A549 (cell line): ENCODE results near the gene CCDC187. TPM values are rescaled to one million over a fixed set of nuclear protein-coding genes. Genes with fewer than 3 reads are reported as not detected.

Source experiments
- ATAC-seq, 2 experiments: fragments of 200-7000 bp in 1 of 2; fragments of >200 bp in 1 of 2; cut with Nextera tagmentation in 1 of 2; cut with Tn5 transposase in 1 of 2; 3 replicates each; pipeline versions ENCODE4 v1.8.0 to v1.9.1; 2018 to 2020; ENCODE audit warnings: mild to moderate bottlenecking in 1 of 2, moderate library complexity in 1 of 2
- CTCF ChIA-PET: fragments of 300-600 bp; sonication (Branson Sonifier 250); formaldehyde crosslinking; extraction: SDS; loops from one replicate; lab custom pipeline; 2021; ENCODE audit warnings: antibody characterized with exemption, inconsistent platforms; lab: Yijun Ruan, JAX
- POLR2A ChIA-PET: fragments of 350-600 bp; formaldehyde crosslinking; extraction: SDS; loops from one replicate; lab custom pipeline; 2021; ENCODE audit warnings: antibody characterized with exemption, inconsistent platforms; lab: Yijun Ruan, JAX
- DNase-seq, 2 experiments: peaks; one replicate each; pipeline versions ENCODE4 v3.0.0 to v3.0.0-alpha.2; 2011 to 2016; ENCODE audit warnings: low read depth in 1 of 2, low spot score in 1 of 2
- FAIRE-seq: peaks from 2 replicates; lab custom pipeline; 2011; peaks lifted over from hg19 to GRCh38; lab: Jason Lieb, UNC
- H3K27ac ChIP-seq, 2 experiments: fragments of >200 bp; sonication (Bioruptor Twin); formaldehyde crosslinking; 3 replicates each; pipeline ENCODE4 v1.5.1; 2016 to 2017
- H3K4me1 ChIP-seq: fragments of >200 bp; sonication (Bioruptor Twin); formaldehyde crosslinking; 3 replicates; pipeline ENCODE4 v1.6.1; 2016
- H3K4me2 ChIP-seq: fragments of >200 bp; sonication (Bioruptor Twin); formaldehyde crosslinking; 3 replicates; pipeline ENCODE4 v1.6.1; 2016
- H3K4me3 ChIP-seq: fragments of >200 bp; sonication (Bioruptor Twin); formaldehyde crosslinking; 3 replicates; pipeline ENCODE4 v1.5.1; 2016
- H3K9me3 ChIP-seq: fragments of >200 bp; sonication (Bioruptor Twin); formaldehyde crosslinking; 3 replicates; pipeline ENCODE4 v1.6.1; 2016
- ATOH8 ChIP-seq: fragments of 250-450 bp; sonication (Bioruptor Pico); IDR thresholded peaks from 2 replicates; pipeline ENCODE4 v1.5.0; 2020; ENCODE audit warnings: low read depth, mild to moderate bottlenecking, moderate library complexity
- BCL3 ChIP-seq: fragments of >200 bp; sonication (Bioruptor Twin); formaldehyde crosslinking; IDR thresholded peaks from 3 replicates; pipeline ENCODE4 v1.6.1; 2016
- BHLHE40 ChIP-seq: IDR thresholded peaks from 2 replicates; pipeline ENCODE4 v1.6.1; 2012; ENCODE audit warnings: low read depth, low read length, inconsistent platforms
- CBX2 ChIP-seq: fragments of 200-600 bp; sonication (generic); IDR thresholded peaks from 2 replicates; pipeline ENCODE4 v1.6.1; 2016; ENCODE audit warnings: low read depth, mild to moderate bottlenecking, borderline replicate concordance
- CBX8 ChIP-seq: fragments of 200-600 bp; sonication (generic); IDR thresholded peaks from 2 replicates; pipeline ENCODE4 v1.6.1; 2016
- CHD4 ChIP-seq: fragments of 200-600 bp; sonication (generic); IDR thresholded peaks from 2 replicates; pipeline ENCODE4 v1.6.1; 2016; ENCODE audit warnings: antibody characterized with exemption, mild to moderate bottlenecking, borderline replicate concordance
- CTCF ChIP-seq: fragments of >200 bp; sonication (Bioruptor Twin); formaldehyde crosslinking; IDR thresholded peaks from 3 replicates; pipeline ENCODE4 v1.5.1; 2016
- E2F6 ChIP-seq: IDR thresholded peaks from 2 replicates; pipeline ENCODE4 v1.6.1; 2012; ENCODE audit warnings: low read depth, borderline replicate concordance
- FOSB ChIP-seq: fragments of 250-450 bp; sonication (Bioruptor Pico); IDR thresholded peaks from 2 replicates; pipeline ENCODE4 v1.5.0; 2020; ENCODE audit warnings: mild to moderate bottlenecking, moderate library complexity
- FOXS1 ChIP-seq: fragments of 250-450 bp; sonication (Bioruptor Pico); IDR thresholded peaks from 2 replicates; pipeline ENCODE4 v1.5.0; 2020; ENCODE audit warnings: mild to moderate bottlenecking, moderate library complexity
- HEYL ChIP-seq: fragments of 250-450 bp; sonication (Bioruptor Pico); IDR thresholded peaks from 2 replicates; pipeline ENCODE4 v1.8.0; 2021; ENCODE audit warnings: mild to moderate bottlenecking, moderate library complexity
- HOXB13 ChIP-seq: fragments of 250-450 bp; sonication (Bioruptor Pico); IDR thresholded peaks from 2 replicates; pipeline ENCODE4 v1.5.0; 2020; ENCODE audit warnings: low read depth, mild to moderate bottlenecking, moderate library complexity
- MAFK ChIP-seq: fragments of 450-650 bp; IDR thresholded peaks from 2 replicates; pipeline ENCODE4 v1.6.1; 2014; ENCODE audit not compliant: partially characterized antibody
- NFE2L2 ChIP-seq: fragments of 150-350 bp; conservative IDR thresholded peaks from 2 replicates; pipeline ENCODE4 v1.6.1; 2014; ENCODE audit warnings: low read length
- NR3C1 ChIP-seq: fragments of >200 bp; sonication (Bioruptor Twin); formaldehyde crosslinking; IDR thresholded peaks from 3 replicates; pipeline ENCODE4 v1.6.1; 2017
- POLR2A ChIP-seq: IDR thresholded peaks from 2 replicates; pipeline ENCODE4 v1.6.1; 2012; ENCODE audit warnings: mild to moderate bottlenecking, low read length
- RAD21 ChIP-seq, 2 experiments: fragments of >200 bp in 1 of 2; sonication (Bioruptor Twin) in 1 of 2; formaldehyde crosslinking in 1 of 2; IDR thresholded peaks in 1 of 2; conservative IDR thresholded peaks in 1 of 2; 2 replicates in 1 of 2; 3 replicates in 1 of 2; pipeline ENCODE4 v1.6.1; 2012 to 2018; ENCODE audit warnings: inconsistent platforms in 1 of 2
- RCOR1 ChIP-seq: fragments of 150-350 bp; IDR thresholded peaks from 2 replicates; pipeline ENCODE4 v1.6.1; 2014; ENCODE audit warnings: antibody characterized with exemption, low read length, low read depth
- RNF2 ChIP-seq: fragments of 200-600 bp; sonication (generic); IDR thresholded peaks from 2 replicates; pipeline ENCODE4 v1.6.1; 2016; ENCODE audit warnings: low read depth, mild to moderate bottlenecking, antibody characterized with exemption, moderate library complexity, borderline replicate concordance
- SREBF2 ChIP-seq: fragments of 450-650 bp; IDR thresholded peaks from 2 replicates; pipeline ENCODE4 v1.6.1; 2014; ENCODE audit warnings: mild to moderate bottlenecking, moderate library complexity
- ZFP36 ChIP-seq: fragments of 450-650 bp; IDR thresholded peaks from 2 replicates; pipeline ENCODE4 v1.6.1; 2014; ENCODE audit warnings: borderline replicate concordance; ENCODE audit not compliant: partially characterized antibody
- ZSCAN20 ChIP-seq: fragments of 250-450 bp; sonication (Bioruptor Pico); IDR thresholded peaks from 2 replicates; pipeline ENCODE4 v1.8.0; 2022; ENCODE audit warnings: mild to moderate bottlenecking, moderate library complexity
- WGBS: methylation state at CpG from one replicate; pipeline ENCODE4 v1.1.6; 2017; ENCODE audit errors: missing lambda C conversion rate; 5-methylcytosine and 5-hydroxymethylcytosine counted together
- polyA plus RNA-seq, 4 experiments: library from polyadenylated mRNA; depleted of rRNA in 3 of 4; stranded (reverse); fragments of >200 nt; fragmentation: RNase III in 1 of 4; extraction: RNeasy Plus Mini Kit Qiagen cat#74134 plus additional on column Dnase treatment in 1 of 4; gene quantifications; 2 replicates in 3 of 4; 3 replicates in 1 of 4; pipeline ENCODE4 v1.2.3, GENCODE V29; 2011 to 2017

The CCDC187 gene
- polyA plus RNA-seq, 2 of the 4 experiments (the other 2 are of a cell fraction), result under 0.01 TPM; not detected in 1

- H3K4me1 ChIP-seq, result no peaks in the 10 kb centered on the region
- DNase-seq (no peak), FAIRE-seq (no peak), ATAC-seq (no peak; a peak in 1 of 6 replicates)
- WGBS, result 95% methylated on average over 26 of the region's 27 CpGs
- H3K4me2 ChIP-seq, result no peak overlapping the region
- no peaks in the 10 kb centered on the region for H3K9me3 ChIP-seq
- no peak for TF ChIP-seq HEYL (CRISPR knock-in tag)
- TF ChIP-seq NR3C1, result no peak
- no peak for TF ChIP-seq MAFK
- no peak for TF ChIP-seq RCOR1
- TF ChIP-seq SREBF2, result no peak
- TF ChIP-seq BCL3, result no peak
- no peak for TF ChIP-seq ATOH8
- no peak for TF ChIP-seq FOXS1 (CRISPR knock-in tag)
- TF ChIP-seq BHLHE40, result no peak
- TF ChIP-seq CHD4, result no peak
- no peak for TF ChIP-seq ZSCAN20
- TF ChIP-seq HOXB13, result no peak
- no peak for TF ChIP-seq CBX2
- TF ChIP-seq RNF2, result no peak
- no peak for TF ChIP-seq POLR2A
- no peak for TF ChIP-seq CTCF
- TF ChIP-seq ZFP36, result no peak
- TF ChIP-seq NFE2L2, result no peak
- POLR2A ChIA-PET, result no interaction called here
- no peak overlapping the region for H3K4me3 ChIP-seq
- H3K27ac ChIP-seq, result no peak overlapping the region
- CTCF ChIA-PET, result interaction anchor here (0.7 to 2.5 kb wide), 4 partner anchors 10 to 65 kb away, joined by 3 to 20 read pairs (median 4); no protein-coding TSS in a partner anchor
These were observed 68.0 kb downstream of the CCDC187 start for GRCh38 chr9:136235709-136236455.

- H3K4me2 ChIP-seq, result no peak overlapping the region
- no peaks in the 10 kb centered on the region for H3K4me1 ChIP-seq
- no peak overlapping the region for H3K4me3 ChIP-seq
- ChIA-PET CTCF (interaction anchor here (1.5 to 2.5 kb wide), 4 partner anchors 8 to 65 kb away, joined by 3 to 20 read pairs (median 6); no protein-coding TSS in a partner anchor), POLR2A (no interaction called here)
- no peaks in the 10 kb centered on the region for H3K9me3 ChIP-seq
- no peak for ATAC-seq
- WGBS, result 94% methylated on average over 13 of the region's 17 CpGs
- no peak for FAIRE-seq
- H3K27ac ChIP-seq, result no peak overlapping the region
- DNase-seq, result no peak
- TF ChIP-seq RAD21 (conservative IDR thresholded peaks at IDR 0.05 in 1 of 2, IDR thresholded peaks at IDR 0.05 in 1 of 2) (no peak), E2F6 (no peak), FOSB (CRISPR knock-in tag) (no peak), CBX8 (no peak)
These were observed 68.7 kb downstream of the CCDC187 start for GRCh38 chr9:136235171-136235570.
